ENCODE measurements around the gene BORCS6.

BORCS6 gene

DNA sequence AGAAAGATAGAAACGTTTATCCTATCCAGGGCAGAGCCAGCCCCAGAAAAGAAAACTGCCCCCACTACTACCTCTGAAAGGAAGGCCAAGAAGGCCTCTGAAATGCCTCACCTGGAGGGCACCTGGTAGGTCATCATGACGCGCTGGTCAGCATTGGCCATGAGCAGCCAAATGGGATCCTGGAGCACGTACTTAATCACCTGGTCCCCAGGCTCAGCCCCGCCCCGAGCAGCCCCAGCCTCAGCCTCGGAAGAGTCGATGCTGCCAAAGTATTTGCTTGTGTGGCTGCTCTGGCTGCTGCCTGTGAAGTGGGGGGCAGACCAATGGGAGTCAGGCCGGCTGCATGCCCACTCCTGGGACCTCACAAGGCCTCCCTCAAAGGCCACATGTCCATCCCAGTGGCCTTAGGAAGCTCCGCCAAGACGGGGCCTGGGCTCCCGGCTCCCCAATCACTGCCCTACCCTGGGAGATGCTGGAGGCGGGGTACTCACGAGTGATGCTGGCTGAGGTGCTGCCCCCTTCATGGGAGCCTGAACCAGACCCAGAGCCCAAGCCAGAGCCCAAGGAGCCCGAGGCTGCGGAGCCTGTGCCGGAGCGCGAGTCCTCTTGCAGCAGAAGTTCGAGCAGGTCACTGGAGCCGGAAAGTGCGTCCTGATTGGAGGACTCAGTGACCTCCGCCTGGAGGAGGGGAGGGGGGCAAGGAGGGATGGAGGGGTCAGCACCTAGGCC, 47.7 kb downstream of the BORCS6 start:
- DNase-seq (ENCODE audit: low spot score) = no peak

DNA sequence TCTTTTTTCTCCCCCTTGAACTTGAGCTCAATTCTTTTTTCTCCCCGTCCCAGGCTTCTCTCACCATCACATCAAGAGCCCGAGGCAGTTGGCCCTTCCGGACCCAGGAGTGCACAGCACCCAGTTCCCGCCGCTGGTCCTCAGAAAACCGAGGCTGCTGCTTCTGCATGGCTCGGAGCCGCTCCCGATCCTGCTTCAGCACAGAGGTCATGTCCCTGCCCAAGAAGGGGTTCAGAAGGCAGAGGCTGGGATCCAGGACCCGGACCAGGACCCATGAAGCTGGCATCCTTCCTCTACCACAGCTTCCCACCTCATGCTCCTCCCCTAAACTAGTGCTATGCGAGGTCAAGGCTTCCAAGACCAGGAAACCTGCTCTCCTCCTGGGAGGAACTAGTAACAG, 48.2 kb downstream of the BORCS6 start:
- DNase-seq (ENCODE audit: low spot score) = no peak

DNA sequence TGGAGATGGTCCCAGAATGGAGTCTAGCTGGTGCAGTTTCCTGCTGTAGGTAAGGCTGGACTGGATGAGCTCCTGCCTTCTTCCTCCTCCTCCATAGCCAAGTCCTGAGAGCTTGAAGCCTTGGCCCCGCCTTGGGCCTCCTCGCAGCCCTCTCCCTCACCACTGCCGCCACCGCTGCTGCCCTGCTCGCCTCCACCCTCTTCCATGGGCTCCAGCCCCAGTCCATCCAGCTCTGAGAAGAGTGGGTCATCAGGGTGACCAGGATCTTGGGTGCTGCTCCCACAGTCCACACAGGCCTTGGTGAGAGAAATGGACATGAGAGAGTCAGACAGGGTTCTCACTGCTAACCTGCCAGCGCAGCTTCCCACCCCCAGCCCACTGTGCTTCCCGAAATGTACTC, 48.9 kb downstream of the BORCS6 start:
- DNase-seq (ENCODE audit: low spot score) = no peak

DNA sequence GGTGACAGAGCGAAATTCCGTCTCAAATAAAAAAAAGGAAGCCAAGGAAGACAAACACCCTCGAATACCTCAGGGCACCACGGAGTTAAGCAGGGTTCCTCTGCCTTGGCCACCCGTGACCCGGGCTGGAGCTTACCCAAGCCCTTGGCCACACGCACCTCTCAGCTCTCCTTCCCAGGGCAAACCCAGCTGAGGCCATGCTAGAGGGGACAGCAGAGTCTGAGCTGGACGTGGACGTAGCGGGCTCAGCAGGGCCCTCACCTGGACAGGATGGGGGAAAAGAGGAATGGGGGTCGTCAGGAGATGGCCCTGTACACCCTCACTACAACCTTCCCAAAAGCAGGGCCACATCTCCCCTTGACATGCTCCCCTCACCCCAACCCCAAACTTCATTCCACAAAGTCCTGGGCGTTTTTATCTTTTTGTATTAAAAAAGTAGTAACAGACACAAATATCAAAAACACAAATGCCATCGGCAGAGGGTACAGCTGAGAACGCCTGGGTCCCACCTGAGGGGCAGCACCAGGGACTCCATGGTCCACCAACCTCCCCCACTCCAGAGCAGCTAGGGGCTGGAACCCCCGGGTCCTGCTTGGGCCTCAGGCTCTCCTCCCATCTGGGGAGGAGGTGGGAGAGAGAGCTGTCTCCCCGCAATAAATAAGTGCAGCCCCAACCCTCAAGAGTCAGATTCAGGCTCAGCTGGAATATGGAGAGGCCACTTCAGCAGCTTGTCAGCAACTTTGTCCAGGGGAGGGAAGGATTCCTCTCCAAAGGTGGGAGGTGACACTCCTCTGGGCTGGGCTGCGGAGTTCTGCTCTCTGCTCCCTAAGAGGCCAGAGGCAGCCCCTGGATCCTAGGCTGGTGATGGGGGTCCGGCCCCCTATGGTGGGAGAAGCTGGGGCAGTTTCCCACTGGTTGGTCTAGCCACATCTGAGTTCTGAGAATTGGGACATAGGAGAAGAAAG, 49.6 kb downstream of the BORCS6 start:
- DNase-seq (ENCODE audit: low spot score) = no peak

DNA sequence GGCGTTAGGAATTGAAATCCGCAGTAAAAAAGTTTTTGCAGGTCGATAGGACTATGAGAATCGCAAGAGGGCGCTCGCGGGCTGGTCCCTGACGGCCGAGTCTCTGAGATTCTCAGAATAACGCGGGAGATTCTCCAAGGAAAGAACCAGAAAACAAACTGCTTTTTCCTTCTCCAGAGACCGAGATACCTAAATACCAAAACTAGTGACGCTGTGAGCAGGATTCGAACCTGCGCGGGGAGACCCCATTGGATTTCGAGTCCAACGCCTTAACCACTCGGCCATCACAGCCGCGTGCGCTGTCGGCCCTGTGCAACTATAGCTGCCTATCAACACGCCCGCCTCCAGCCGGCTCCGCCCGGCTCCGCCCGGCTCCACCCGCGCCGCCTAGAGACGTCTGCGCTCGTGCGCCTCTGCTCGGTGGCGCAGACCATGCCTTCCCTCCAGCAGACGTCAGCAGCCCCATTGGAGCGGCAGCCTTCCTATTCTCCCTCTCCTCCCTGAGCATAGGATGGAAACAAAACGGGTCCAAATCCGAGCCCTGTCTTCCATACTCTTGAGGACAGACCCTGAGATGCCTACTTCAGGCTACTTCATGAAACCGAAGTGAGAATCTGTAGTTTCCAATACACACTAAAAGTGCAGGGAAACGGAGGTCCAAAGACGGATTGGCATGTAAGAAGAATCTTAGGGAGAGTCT, 51.2 kb downstream of the BORCS6 start:
- peak; percentile 96 for DNase-seq (ENCODE audit: low spot score)

DNA sequence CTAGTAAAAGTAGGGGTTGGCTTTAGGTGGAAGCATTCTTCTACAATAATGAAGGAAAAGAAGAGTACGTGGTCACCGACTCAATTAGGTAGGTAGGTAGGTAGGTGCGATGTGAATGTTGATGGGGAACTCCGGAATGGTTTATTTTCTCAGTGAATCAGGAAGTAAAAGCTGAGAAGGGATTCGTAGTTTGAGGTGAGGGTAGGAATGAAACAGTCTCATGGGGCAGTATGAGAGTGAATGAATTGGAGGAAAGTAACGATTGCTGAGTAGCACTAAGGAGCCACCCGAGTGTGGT, 51.7 kb downstream of the BORCS6 start:
- no peak for DNase-seq (ENCODE audit: low spot score)

Data from CD4-positive, alpha-beta T cell treated with Interleukin-15 for 4 hours (primary cell).